Activated T-helper 9 cell treated with anti-CD3 and anti-CD28 coated beads, Interleukin-2, amount 50 U/mL, for 16 hours (primary cell): ENCODE data around the gene ATRNL1.

Source experiments
- DNase-seq: peaks from one replicate; pipeline ENCODE4 v3.0.0-alpha.2; 2020; ENCODE audit warnings: low read depth

The ATRNL1 gene

GRCh38 chr10:115950320-115950719 lies 857.2 kb downstream of the ATRNL1 start:
- DNase-seq, result no peak

DNA sequence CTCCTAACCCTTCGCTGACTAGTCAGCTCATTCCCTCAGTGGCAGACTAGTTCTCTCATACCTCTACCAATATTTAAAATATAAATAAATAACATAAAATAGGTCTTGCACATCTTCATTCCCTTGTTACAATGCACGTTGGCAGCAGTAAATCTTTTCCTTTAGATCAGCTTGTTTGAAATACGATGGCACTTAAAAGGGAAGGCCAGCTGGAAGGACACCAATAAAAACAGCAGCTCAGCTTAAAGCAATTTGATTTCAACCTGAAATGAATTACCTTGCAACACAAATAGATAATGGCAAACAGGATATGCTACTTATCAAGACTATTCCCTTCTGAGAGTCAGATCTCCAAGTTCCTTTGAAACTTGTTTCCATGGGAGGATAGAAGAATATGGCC lies 858.1 kb downstream of the ATRNL1 start:
- no peak for DNase-seq

DNA sequence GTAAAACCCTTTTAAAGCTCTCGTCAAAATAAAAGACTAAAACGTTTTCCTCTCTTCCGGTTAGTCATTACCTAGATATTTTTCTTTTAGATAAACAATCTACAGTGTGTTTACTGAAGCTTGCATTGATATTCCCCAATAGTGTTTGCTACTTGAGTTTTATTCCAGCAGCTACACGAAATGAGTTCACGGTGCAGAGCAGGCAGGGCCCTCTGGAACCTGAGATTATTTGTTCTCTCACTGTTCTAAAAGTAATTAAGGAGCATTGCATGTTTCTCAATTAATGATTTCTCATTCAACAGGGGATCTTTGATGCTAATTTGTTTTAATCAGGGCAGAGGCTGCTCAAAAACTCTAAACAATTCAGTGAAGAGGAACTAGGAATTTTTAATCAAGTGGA lies 860.1 kb downstream of the ATRNL1 start:
- DNase-seq, result no peak

DNA sequence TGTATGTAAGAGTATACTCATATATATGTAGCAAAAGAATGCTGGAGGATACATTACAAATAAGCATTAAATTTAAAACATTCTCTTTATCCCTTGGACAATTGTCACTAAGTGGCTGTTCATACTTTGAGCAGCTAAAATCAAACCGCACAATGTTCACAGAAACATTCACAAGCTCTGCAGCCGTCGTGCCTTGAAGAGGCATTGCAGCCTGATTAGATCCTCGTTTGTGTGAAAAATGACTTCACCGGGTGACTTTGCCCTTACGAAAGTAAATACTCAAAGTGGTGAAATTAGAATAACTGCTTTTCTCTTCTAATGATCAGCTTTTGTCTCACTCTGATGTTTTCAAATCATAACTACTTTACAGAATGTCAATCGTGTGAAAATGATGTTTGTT lies 860.8 kb downstream of the ATRNL1 start:
- no peak for DNase-seq

- no peak for DNase-seq
Observed at GRCh38 chr10:115956225-115957011, 863.3 kb downstream of the ATRNL1 start.

DNA sequence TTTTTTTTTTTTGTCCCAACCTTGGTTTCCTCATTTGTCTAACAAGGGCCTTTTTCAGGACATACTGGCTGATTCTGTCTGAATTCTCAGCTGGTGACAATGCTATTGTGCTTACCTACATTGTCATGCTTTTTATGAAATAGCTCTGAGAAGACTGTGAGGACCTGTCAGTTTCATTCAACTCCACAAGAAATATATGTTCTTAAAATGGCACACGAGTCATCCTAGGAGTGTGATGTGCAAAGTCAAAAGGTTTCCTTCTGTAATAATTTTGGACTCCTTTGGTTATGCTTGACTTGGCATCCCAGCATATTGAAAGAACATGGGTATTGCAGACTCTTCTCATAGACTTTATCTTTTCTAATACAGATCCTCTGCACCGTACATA lies 863.8 kb downstream of the ATRNL1 start:
- no peak for DNase-seq

- DNase-seq, result no peak
Observed at GRCh38 chr10:115957786-115958442, 864.7 kb downstream of the ATRNL1 start.

DNA sequence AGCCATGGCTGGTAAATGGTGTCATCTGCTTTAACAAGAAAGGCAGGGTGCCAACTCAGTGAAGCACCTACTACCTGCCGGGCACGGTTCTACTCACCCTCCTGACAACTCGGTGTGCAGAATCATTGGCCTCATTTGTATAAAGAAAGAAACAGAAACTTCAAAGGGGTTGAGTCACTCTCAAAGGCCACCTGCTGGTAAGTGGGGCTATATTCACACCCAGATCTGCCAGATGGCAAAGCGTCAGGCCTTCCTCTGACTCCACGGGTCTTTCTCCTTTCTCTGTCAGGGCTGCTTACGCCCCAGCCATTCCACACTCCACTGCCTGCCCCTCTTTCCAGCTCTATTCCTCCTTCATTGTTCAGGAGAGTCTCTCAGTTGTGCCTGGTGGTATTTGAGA lies 870.7 kb downstream of the ATRNL1 start:
- no peak for DNase-seq

DNA sequence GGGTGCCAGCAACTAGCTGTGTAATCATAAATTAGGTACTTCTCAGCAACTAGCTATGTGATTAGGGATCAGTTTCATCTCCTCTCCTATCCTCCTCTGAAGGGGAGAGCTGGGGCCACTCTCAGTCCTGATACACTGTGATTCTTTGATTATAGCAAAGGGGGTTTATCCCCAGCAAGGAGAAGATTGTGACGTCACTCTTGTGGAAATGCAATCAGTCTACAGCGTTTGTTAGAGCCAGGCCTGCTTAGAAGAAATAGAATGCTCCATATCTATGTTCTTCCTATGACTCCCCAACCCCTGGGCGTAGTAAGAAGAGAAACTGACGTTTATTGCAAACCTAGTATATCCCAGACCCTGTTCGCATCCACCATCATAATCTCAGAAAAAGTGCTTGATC lies 871.7 kb downstream of the ATRNL1 start:
- no peak for DNase-seq

DNA sequence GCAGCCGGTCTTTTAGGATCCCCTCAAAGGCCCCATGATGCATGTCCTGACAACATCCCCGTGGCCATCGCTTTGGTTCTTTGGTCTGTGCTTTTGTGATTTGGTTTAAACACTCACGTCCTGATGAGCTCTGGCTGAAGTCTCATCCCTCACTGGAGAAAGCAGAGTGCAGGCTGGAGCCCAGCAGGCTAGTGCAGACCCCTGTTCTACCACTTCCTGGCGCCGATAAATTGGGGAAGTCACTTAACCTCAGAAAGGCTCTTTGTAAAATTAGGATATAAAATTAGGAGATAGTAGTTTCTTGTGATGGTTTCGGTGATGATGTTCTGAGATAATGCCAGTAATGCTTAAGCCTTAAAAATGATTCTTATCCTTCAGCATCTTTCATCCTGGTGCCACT lies 872.2 kb downstream of the ATRNL1 start:
- DNase-seq, result no peak

DNA sequence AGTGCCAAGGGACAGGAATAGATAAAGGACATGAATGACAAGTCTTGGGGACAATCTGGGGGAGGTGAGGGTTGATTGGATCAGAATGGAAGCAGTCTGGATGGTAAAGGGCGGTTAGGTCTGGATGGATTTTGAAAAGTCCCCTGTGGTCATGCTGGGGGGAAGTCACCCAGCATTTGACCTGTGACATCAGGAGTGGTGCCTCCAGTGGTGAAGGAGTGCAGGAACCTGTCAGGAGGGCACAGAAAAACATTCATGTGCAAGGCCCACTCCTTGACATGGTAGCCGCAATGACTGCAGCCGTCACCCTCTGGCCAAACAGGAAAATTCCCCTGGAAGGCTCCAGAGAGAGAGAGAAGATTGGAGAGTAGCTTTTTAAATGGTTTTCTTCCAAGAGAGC lies 875.1 kb downstream of the ATRNL1 start:
- no peak for DNase-seq

GRCh38 chr10:115969591-115969990 lies 876.4 kb downstream of the ATRNL1 start:
- DNase-seq, result no peak

DNA sequence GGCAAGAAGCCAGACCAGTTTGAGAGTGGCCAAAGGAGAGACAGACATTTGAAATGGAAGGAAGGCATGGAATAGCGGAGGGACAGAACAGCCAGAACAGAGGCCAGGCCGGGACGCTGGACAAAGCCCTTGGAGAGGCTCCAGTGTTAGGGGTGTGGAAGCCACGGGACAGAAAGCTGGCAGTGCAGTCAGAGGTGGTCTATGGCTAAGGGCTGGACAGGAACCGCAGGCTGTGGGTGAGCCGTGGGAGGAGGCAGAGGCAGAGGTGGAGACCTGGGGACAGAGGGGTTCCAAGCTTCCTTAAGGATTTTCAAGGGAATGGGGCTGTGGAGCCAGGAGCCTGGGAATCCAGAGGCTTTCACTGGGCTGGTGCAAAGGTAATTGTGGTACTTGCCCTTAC lies 878.8 kb downstream of the ATRNL1 start:
- DNase-seq, result no peak

- DNase-seq, result no peak
Observed at GRCh38 chr10:115972426-115972825, 879.3 kb downstream of the ATRNL1 start.

DNA sequence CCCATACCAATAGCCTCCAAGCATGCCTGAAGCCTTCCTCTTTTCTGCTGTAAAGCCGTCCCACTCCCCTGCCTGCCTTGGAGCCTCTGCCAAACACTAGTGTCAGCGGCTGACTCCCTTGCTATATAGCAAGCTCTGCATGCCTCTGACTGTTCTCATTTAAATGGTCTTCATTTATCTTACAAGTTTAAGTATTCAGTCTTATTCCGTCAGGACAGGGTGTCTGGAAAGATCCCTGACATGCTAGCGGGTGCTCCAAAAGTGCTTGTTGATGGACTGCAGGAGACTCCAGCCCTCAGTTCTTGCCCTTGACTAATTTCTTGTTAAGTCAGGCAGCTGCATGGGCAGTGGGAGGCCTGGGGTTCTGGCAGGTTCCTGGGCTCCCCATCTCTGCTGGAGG lies 881.2 kb downstream of the ATRNL1 start:
- no peak for DNase-seq

DNA sequence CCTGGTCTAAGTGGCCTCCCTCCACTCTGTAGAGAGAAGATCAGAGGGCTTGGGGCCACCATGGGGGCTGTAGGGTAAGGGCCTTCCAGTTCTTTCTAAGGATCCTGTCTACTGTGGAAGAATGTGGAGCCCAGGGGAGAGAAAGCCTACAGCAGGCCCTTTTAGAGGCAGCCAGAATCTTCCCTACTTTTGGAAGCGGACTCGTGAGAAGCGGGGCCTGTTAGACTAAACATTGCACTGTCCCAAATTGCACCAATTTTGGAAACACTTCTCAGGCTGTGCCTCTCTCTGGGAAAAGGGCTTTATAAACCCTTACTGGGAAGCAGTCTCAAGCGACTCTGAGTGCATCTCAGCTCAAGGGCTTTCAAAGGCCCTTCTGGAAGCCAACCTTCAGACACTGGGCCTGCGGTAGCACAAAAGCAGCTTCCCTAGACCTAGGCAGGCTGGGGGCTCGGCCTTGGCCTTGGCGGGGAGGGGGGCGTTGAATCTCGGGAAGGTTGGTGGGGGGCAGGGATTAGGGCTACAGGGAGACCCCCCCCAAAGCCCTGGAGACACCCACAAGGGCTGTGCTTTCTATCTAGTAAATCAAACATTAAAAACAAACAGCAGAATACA lies 881.8 kb downstream of the ATRNL1 start:
- no peak for DNase-seq

- DNase-seq, result no peak
Observed at GRCh38 chr10:115975506-115975905, 882.3 kb downstream of the ATRNL1 start.

DNA sequence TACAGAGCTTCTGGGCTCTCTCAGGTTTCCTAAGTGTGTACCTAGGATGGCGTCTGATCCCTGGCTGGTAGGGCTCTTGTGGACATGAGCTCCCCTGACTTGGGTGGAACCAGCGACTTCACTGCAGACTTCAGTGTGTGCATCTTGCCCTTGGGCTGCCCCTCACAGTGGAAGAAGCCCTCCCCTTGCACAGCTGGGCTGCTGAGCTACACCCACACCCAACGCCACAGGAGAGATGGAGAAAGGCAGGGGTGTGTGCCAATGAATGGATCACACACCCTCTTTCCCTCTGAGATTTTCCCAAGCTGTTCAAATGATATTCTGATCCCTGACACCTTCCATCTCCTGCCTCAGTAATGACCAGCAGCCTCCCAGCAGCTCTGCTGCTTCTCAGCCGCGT lies 883.2 kb downstream of the ATRNL1 start:
- DNase-seq, result no peak

GRCh38 chr10:115977855-115978254 lies 884.7 kb downstream of the ATRNL1 start:
- DNase-seq, result no peak

GRCh38 chr10:115979576-115979975 lies 886.4 kb downstream of the ATRNL1 start:
- no peak for DNase-seq

DNA sequence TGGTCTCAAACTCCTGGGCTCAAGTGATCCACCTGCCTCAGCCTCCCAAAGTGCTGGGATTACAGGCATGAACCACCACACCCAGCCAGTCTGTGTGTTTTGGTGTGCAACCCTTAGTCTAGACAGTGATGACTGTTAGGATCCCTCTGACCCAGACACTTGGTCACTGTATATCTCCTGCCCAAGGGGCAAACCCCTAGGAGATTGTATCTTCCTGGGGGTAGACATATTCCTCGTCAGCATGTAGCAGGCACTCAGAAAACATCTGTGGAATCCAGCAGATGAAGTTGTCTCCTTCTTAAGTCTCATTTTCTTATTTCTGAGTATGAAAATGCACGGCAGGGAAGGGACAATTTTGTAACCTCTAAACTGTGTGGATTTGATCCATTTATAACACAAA lies 887.3 kb downstream of the ATRNL1 start:
- DNase-seq, result no peak

DNA sequence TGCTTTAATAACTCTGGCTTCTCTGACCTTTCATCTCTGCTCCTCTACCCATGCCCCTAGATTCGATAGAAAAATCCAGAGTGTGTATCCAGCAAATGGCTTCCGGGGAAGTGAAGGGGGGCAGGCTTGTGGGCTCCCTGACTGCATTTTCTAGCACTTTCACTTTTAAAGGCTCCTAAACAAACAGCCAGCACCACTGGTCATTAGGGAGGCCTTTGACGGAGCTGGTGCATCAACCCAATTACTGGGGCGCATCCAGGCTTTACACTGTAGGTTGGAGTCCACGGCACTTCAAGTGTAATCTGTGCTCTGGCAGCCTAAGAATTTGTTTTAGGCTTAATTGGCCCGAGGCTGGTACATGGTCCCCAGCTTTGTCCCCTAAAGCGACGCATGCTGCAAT lies 887.9 kb downstream of the ATRNL1 start:
- DNase-seq, result no peak

GRCh38 chr10:115982076-115982475 lies 888.9 kb downstream of the ATRNL1 start:
- no peak for DNase-seq

GRCh38 chr10:115982526-115982925 lies 889.4 kb downstream of the ATRNL1 start:
- no peak for DNase-seq
